Skin of body (tissue), 2 donors: ENCODE results near the gene RPL32. TPM values are rescaled to one million over a fixed set of nuclear protein-coding genes. Genes with fewer than 3 reads are reported as not detected.
A peak's percentile ranks its signal among the peaks of the same experiment; 100 is the strongest.
"Not testable (repeated sequence)": the region's sequence is repeated elsewhere in the genome, so short reads cannot be mapped to it uniquely, and the experiment has no call there.

Experiments
- DNase-seq: peaks from one replicate; lab custom pipeline; 2025; lab: John Stamatoyannopoulos, UW
- total RNA-seq: library from RNA; depleted of rRNA; stranded (reverse); fragments of >200 nt; gene quantifications from one replicate; pipeline ENCODE4 v1.2.3, GENCODE V29; 2014

RPL32 gene
- total RNA-seq, 1 donor from 2014 or later = 1,974 TPM

GRCh38 chr3:12810013-12810780 is 31.2 kb downstream of the RPL32 start:
- DNase-seq = peak; percentile 87

GRCh38 chr3:12809435-12809834 is 31.9 kb downstream of the RPL32 start:
- DNase-seq = no peak

GRCh38 chr3:12809001-12809400 is 32.4 kb downstream of the RPL32 start:
- DNase-seq = no peak

- no peak for DNase-seq
These were observed 32.8 kb downstream of the RPL32 start for GRCh38 chr3:12808587-12808986.

- DNase-seq = no peak
These were observed 33.6 kb downstream of the RPL32 start for GRCh38 chr3:12807601-12808359.

- no peak for DNase-seq
These were observed 34.3 kb downstream of the RPL32 start for GRCh38 chr3:12807066-12807465.

GRCh38 chr3:12803371-12803770 is 38.0 kb downstream of the RPL32 start:
- DNase-seq = no peak

GRCh38 chr3:12799525-12800440 is 41.6 kb downstream of the RPL32 start:
- no peak for DNase-seq

GRCh38 chr3:12798559-12799179 is 42.7 kb downstream of the RPL32 start:
- no peak for DNase-seq

- DNase-seq = no peak
These were observed 43.3 kb downstream of the RPL32 start for GRCh38 chr3:12797892-12798558.

- no peak for DNase-seq
These were observed 44.1 kb downstream of the RPL32 start for GRCh38 chr3:12797124-12797891.

- DNase-seq = peak; percentile 51
These were observed 44.9 kb downstream of the RPL32 start, which contains the start of gene CAND2 for GRCh38 chr3:12796171-12797123. Gene CAND2, plus strand, starts transcription at chr3:12796680. Its CDS starts 41 bp downstream, at chr3:12796721.

- no peak for DNase-seq
These were observed 47.7 kb downstream of the RPL32 start for GRCh38 chr3:12793701-12794100.

GRCh38 chr3:12791430-12791829 is 49.9 kb downstream of the RPL32 start:
- DNase-seq = no peak

- DNase-seq = not testable (repeated sequence)
These were observed 53.2 kb downstream of the RPL32 start for GRCh38 chr3:12787967-12788690.

GRCh38 chr3:12787346-12787745 is 54.0 kb downstream of the RPL32 start:
- not testable (repeated sequence) for DNase-seq

GRCh38 chr3:12785096-12785495 is 56.3 kb downstream of the RPL32 start:
- no peak for DNase-seq
